ENCODE measurements around the gene PI4KA.

Gene PI4KA

GRCh38 chr22:20764471-20764720, 94.2 kb downstream of the PI4KA start:
- H3K36me3 ChIP-seq (ENCODE audit: control insufficient read depth, insufficient read depth, low read length) = peaks cover 27% of the 10 kb centered on the region

GRCh38 chr22:20763630-20764470, 94.8 kb downstream of the PI4KA start:
- H3K4me3 ChIP-seq (ENCODE audit: low read length) = no peak overlapping the region
- no peaks in the 10 kb centered on the region for H3K27me3 ChIP-seq (ENCODE audit: control insufficient read depth, insufficient read depth, low read length)
- no peak overlapping the region for H3K27ac ChIP-seq (ENCODE audit: low read depth, low read length)
- H3K4me1 ChIP-seq (ENCODE audit: control insufficient read depth, insufficient read depth, low read length) = no peaks in the 10 kb centered on the region
- H3K9ac ChIP-seq (ENCODE audit: low read length) = no peak overlapping the region
- H3K36me3 ChIP-seq (ENCODE audit: control insufficient read depth, insufficient read depth, low read length) = peaks cover 27% of the 10 kb centered on the region

More at GRCh38 chr22:20764471-20764720, 94.2 kb downstream of the PI4KA start:
- no peaks in the 10 kb centered on the region for H3K4me1 ChIP-seq (ENCODE audit: control insufficient read depth, insufficient read depth, low read length)
- H3K27ac ChIP-seq (ENCODE audit: low read depth, low read length) = no peak overlapping the region
- no peaks in the 10 kb centered on the region for H3K27me3 ChIP-seq (ENCODE audit: control insufficient read depth, insufficient read depth, low read length)
- no peak overlapping the region for H3K4me3 ChIP-seq (ENCODE audit: low read length)
- H3K9ac ChIP-seq (ENCODE audit: low read length) = no peak overlapping the region

DNA sequence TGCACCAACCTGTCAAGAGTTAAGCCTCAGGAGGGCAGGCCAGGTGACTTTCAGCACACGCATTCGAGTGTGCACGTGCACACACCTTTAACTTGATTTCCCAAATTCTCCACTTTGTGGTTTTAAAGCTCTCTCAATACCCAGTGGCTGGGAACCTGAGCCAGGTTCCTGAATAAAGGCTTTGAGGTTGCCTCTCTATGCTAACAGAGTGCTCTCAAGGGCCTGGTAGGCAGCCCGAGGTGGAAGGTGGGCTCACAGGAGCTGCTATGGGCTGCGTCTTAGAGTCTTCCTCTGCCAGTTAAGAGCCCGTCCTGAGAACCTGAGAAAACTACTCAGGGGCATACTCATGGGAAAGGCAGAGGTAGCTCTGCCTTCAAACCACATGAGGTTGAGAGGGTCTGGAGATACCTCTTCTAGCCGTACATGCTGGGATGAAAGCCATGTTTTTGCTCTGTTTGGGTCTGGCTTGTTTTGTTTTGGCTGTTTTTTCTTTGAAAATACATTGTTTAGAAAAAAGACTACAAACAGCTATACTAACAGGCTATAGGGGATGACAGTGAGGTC, 96.3 kb downstream of the PI4KA start:
- Histone ChIP-seq H3K27me3 (ENCODE audit: control insufficient read depth, insufficient read depth, low read length) (no peaks in the 10 kb centered on the region), H3K4me3 (ENCODE audit: low read length) (no peak overlapping the region), H3K4me1 (ENCODE audit: control insufficient read depth, insufficient read depth, low read length) (no peaks in the 10 kb centered on the region), H3K27ac (ENCODE audit: low read depth, low read length) (no peak overlapping the region), H3K9ac (ENCODE audit: low read length) (no peak overlapping the region), H3K36me3 (ENCODE audit: control insufficient read depth, insufficient read depth, low read length) (peaks cover 32% of the 10 kb centered on the region)

DNA sequence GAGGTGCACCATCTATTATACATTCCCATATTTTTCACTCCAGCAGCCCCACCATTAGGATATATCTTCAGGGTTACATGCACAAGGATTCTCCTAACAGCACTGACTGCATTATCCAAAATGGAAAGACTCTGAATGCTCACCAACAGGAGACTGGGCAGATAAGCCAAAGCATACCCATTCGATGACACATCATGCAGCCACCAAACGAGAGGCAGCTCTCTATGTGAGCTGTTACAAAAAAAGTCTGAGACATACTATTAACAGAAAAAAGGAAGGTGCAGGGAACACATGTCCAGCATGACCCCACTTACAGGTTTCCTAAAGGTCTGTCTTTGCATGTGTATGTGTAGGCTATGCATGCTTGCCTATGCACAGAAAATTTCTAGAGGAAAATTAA, 97.1 kb downstream of the PI4KA start:
- Histone ChIP-seq H3K4me3 (ENCODE audit: low read length) (no peak overlapping the region), H3K36me3 (ENCODE audit: control insufficient read depth, insufficient read depth, low read length) (peaks cover 32% of the 10 kb centered on the region), H3K4me1 (ENCODE audit: control insufficient read depth, insufficient read depth, low read length) (no peaks in the 10 kb centered on the region), H3K27ac (ENCODE audit: low read depth, low read length) (no peak overlapping the region), H3K9ac (ENCODE audit: low read length) (no peak overlapping the region), H3K27me3 (ENCODE audit: control insufficient read depth, insufficient read depth, low read length) (no peaks in the 10 kb centered on the region)

- no peak overlapping the region for H3K4me3 ChIP-seq (ENCODE audit: low read length)
- H3K27ac ChIP-seq (ENCODE audit: low read depth, low read length) = no peak overlapping the region
- no peaks in the 10 kb centered on the region for H3K27me3 ChIP-seq (ENCODE audit: control insufficient read depth, insufficient read depth, low read length)
- peaks cover 29% of the 10 kb centered on the region for H3K36me3 ChIP-seq (ENCODE audit: control insufficient read depth, insufficient read depth, low read length)
- no peaks in the 10 kb centered on the region for H3K4me1 ChIP-seq (ENCODE audit: control insufficient read depth, insufficient read depth, low read length)
- H3K9ac ChIP-seq (ENCODE audit: low read length) = no peak overlapping the region
Observed at GRCh38 chr22:20760084-20760483, 98.5 kb downstream of the PI4KA start.

DNA sequence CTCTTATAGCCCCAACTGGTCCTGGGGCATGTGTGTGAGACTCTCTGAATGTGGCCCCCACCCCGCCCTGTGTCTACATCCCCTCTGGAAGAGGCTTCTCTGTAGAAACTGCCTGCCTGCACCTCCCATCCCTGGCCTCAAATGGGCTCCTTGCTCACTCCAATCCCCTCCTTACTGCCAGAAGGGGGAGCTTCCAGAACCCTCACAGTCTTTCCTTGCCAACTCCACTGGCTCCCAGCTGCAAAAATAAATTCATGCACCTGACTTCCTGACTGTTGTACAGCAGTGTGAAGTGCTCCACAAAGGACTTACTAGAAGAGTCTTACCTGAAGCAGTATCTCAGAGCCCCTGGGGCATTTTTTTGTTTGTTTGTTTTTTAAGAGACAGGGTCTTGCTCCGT, 99.9 kb downstream of the PI4KA start:
- Histone ChIP-seq H3K27ac (ENCODE audit: low read depth, low read length) (no peak overlapping the region), H3K9ac (ENCODE audit: low read length) (no peak overlapping the region), H3K36me3 (ENCODE audit: control insufficient read depth, insufficient read depth, low read length) (peaks cover 17% of the 10 kb centered on the region), H3K4me3 (ENCODE audit: low read length) (no peak overlapping the region), H3K27me3 (ENCODE audit: control insufficient read depth, insufficient read depth, low read length) (no peaks in the 10 kb centered on the region), H3K4me1 (ENCODE audit: control insufficient read depth, insufficient read depth, low read length) (no peaks in the 10 kb centered on the region)

GRCh38 chr22:20756846-20757245, 101.8 kb downstream of the PI4KA start:
- Histone ChIP-seq H3K27ac (ENCODE audit: low read depth, low read length) (no peak overlapping the region), H3K27me3 (ENCODE audit: control insufficient read depth, insufficient read depth, low read length) (no peaks in the 10 kb centered on the region), H3K4me1 (ENCODE audit: control insufficient read depth, insufficient read depth, low read length) (no peaks in the 10 kb centered on the region), H3K4me3 (ENCODE audit: low read length) (no peak overlapping the region), H3K9ac (ENCODE audit: low read length) (no peak overlapping the region), H3K36me3 (ENCODE audit: control insufficient read depth, insufficient read depth, low read length) (peaks cover 15% of the 10 kb centered on the region)

DNA sequence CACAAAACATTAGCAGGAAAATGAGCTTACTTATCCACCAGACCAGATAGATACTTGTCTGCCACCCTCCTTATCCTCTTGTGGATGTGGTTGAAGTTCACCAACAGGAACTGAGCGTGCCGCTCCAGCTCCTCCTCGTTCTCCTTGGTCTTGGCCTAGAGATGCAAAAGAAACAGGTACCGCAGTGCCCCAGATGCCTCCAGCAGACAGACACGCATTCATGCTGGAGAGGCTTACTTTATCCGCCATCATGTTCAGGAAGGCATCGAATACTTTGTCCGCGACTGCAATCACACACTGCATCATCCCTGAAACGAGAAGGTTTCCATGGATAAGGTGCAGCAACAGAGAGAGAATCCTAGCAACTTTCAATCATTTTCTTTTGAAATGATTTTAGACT, 105.7 kb downstream of the PI4KA start:
- peaks cover 5% of the 10 kb centered on the region for H3K4me1 ChIP-seq (ENCODE audit: control insufficient read depth, insufficient read depth, low read length)
- no peak overlapping the region for H3K27ac ChIP-seq (ENCODE audit: low read depth, low read length)
- H3K27me3 ChIP-seq (ENCODE audit: control insufficient read depth, insufficient read depth, low read length) = no peaks in the 10 kb centered on the region
- H3K36me3 ChIP-seq (ENCODE audit: control insufficient read depth, insufficient read depth, low read length) = peaks cover 7% of the 10 kb centered on the region
- no peak overlapping the region for H3K4me3 ChIP-seq (ENCODE audit: low read length)
- H3K9ac ChIP-seq (ENCODE audit: low read length) = no peak overlapping the region

DNA sequence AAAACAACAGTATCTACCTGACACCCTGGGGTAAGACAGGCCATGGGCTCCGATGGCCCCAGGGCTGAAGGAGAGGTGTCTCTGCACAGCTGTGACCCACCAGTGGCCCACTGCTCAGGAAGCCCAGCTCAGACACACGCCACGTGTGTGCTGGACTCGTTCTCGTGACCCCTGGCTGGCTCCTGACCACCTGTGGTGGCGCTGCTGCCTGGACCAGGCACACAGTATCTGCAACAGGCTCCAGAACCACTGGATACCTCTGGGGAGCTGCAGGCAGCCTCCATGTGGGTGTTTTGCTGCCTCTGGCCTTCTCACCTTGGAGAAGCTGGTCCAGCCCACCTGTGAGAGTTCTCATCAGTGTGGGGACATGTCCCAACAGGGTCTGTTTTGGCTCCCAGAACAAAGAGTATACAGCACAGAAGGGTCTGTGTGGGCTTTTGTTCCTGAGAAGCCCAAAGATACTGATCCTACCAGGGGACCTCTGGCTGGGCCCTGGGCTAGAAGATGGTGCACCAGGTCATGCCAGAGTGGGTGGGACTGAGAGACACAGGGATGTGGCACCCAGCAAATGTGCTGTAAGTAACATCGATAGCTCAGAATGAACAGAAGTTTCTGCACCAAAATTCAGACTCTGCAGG, 106.4 kb downstream of the PI4KA start:
- H3K4me3 ChIP-seq (ENCODE audit: low read length) = no peak overlapping the region
- H3K4me1 ChIP-seq (ENCODE audit: control insufficient read depth, insufficient read depth, low read length) = peaks cover 5% of the 10 kb centered on the region
- no peak overlapping the region for H3K27ac ChIP-seq (ENCODE audit: low read depth, low read length)
- H3K9ac ChIP-seq (ENCODE audit: low read length) = no peak overlapping the region
- no peaks in the 10 kb centered on the region for H3K27me3 ChIP-seq (ENCODE audit: control insufficient read depth, insufficient read depth, low read length)
- H3K36me3 ChIP-seq (ENCODE audit: control insufficient read depth, insufficient read depth, low read length) = peaks cover 7% of the 10 kb centered on the region

- Histone ChIP-seq H3K9ac (ENCODE audit: low read length) (no peak overlapping the region), H3K27me3 (ENCODE audit: control insufficient read depth, insufficient read depth, low read length) (no peaks in the 10 kb centered on the region), H3K4me3 (ENCODE audit: low read length) (no peak overlapping the region), H3K36me3 (ENCODE audit: control insufficient read depth, insufficient read depth, low read length) (peaks cover 12% of the 10 kb centered on the region), H3K27ac (ENCODE audit: low read depth, low read length) (no peak overlapping the region), H3K4me1 (ENCODE audit: control insufficient read depth, insufficient read depth, low read length) (peaks cover 5% of the 10 kb centered on the region)
Observed at GRCh38 chr22:20751185-20751851, 107.3 kb downstream of the PI4KA start.

- H3K27me3 ChIP-seq (ENCODE audit: control insufficient read depth, insufficient read depth, low read length) = no peaks in the 10 kb centered on the region
- H3K9ac ChIP-seq (ENCODE audit: low read length) = no peak overlapping the region
- no peak overlapping the region for H3K4me3 ChIP-seq (ENCODE audit: low read length)
- H3K36me3 ChIP-seq (ENCODE audit: control insufficient read depth, insufficient read depth, low read length) = peaks cover 12% of the 10 kb centered on the region
- no peak overlapping the region for H3K27ac ChIP-seq (ENCODE audit: low read depth, low read length)
- peaks cover 5% of the 10 kb centered on the region for H3K4me1 ChIP-seq (ENCODE audit: control insufficient read depth, insufficient read depth, low read length)
Observed at GRCh38 chr22:20750461-20751184, 108.0 kb downstream of the PI4KA start.

- Histone ChIP-seq H3K36me3 (ENCODE audit: control insufficient read depth, insufficient read depth, low read length) (peaks cover 12% of the 10 kb centered on the region), H3K9ac (ENCODE audit: low read length) (no peak overlapping the region), H3K4me1 (ENCODE audit: control insufficient read depth, insufficient read depth, low read length) (peaks cover 5% of the 10 kb centered on the region), H3K4me3 (ENCODE audit: low read length) (no peak overlapping the region), H3K27me3 (ENCODE audit: control insufficient read depth, insufficient read depth, low read length) (no peaks in the 10 kb centered on the region), H3K27ac (ENCODE audit: low read depth, low read length) (peak overlapping the region; percentile 56)
Observed at GRCh38 chr22:20749453-20749852, 109.2 kb downstream of the PI4KA start.

Measured in rectal smooth muscle tissue (tissue), 1 donor.